Stimulated activated CD8-positive, alpha-beta memory T cell treated with anti-CD3 and anti-CD28 coated beads, Interleukin-2, amount 100 ng/mL, for 1 hour (primary cell): ENCODE measurements around the gene RAPGEF1.

Experiments used
- DNase-seq, 2 donors: peaks; one replicate each; pipeline ENCODE4 v3.0.0-alpha.2; 2020; ENCODE audit warnings: low read depth in 2 of 2

RAPGEF1 gene

GRCh38 chr9:131747352-131747751 is 7.5 kb upstream of the RAPGEF1 start:
- no peak for DNase-seq

GRCh38 chr9:131745610-131746009 is 5.7 kb upstream of the RAPGEF1 start:
- DNase-seq: no peak

GRCh38 chr9:131744720-131745201 is 4.9 kb upstream of the RAPGEF1 start:
- no peak for DNase-seq

- no peak for DNase-seq
Observed at GRCh38 chr9:131744171-131744719, 4.4 kb upstream of the RAPGEF1 start.

- DNase-seq: no peak
Observed at GRCh38 chr9:131743501-131743900, 3.6 kb upstream of the RAPGEF1 start.

GRCh38 chr9:131743096-131743495 is 3.2 kb upstream of the RAPGEF1 start:
- no peak for DNase-seq

GRCh38 chr9:131740898-131741297 is 1.0 kb upstream of the RAPGEF1 start:
- no peak for DNase-seq

- no peak for DNase-seq
Observed at GRCh38 chr9:131739133-131739958, 530 bp downstream of the RAPGEF1 start.

GRCh38 chr9:131738293-131739132 is 1.4 kb downstream of the RAPGEF1 start:
- DNase-seq: no peak

- no peak for DNase-seq
Observed at GRCh38 chr9:131737426-131737825, 2.5 kb downstream of the RAPGEF1 start.

GRCh38 chr9:131736431-131736830 is 3.4 kb downstream of the RAPGEF1 start:
- no peak for DNase-seq

- DNase-seq: no peak
Observed at GRCh38 chr9:131735238-131736128, 4.4 kb downstream of the RAPGEF1 start.

GRCh38 chr9:131734781-131735180 is 5.1 kb downstream of the RAPGEF1 start:
- DNase-seq: no peak

- no peak for DNase-seq
Observed at GRCh38 chr9:131734165-131734610, 5.7 kb downstream of the RAPGEF1 start.

GRCh38 chr9:131733541-131734061 is 6.3 kb downstream of the RAPGEF1 start:
- DNase-seq: no peak

- DNase-seq: no peak
Observed at GRCh38 chr9:131732636-131733289, 7.1 kb downstream of the RAPGEF1 start.

GRCh38 chr9:131732061-131732526 is 7.8 kb downstream of the RAPGEF1 start:
- no peak for DNase-seq

GRCh38 chr9:131731644-131732043 is 8.2 kb downstream of the RAPGEF1 start:
- no peak for DNase-seq

- DNase-seq: no peak
Observed at GRCh38 chr9:131731237-131731636, 8.6 kb downstream of the RAPGEF1 start.

GRCh38 chr9:131728961-131729360 is 10.9 kb downstream of the RAPGEF1 start:
- DNase-seq: no peak
